SK-N-SH (cell line): ENCODE measurements around the gene ACSL1.

Experiments used
- CTCF ChIP-seq: fragments of 200-600 bp; sonication (generic); IDR thresholded peaks from 2 replicates; pipeline ENCODE4 v1.6.1; 2017; ENCODE audit warnings: antibody characterized with exemption, mild to moderate bottlenecking, moderate library complexity
- EP300 ChIP-seq, 2 experiments: IDR thresholded peaks; 2 replicates each; pipeline versions ENCODE4 v1.4.0 to v1.6.1; 2012; ENCODE audit warnings: borderline replicate concordance in 1 of 2, low read depth in 1 of 2, low read length in 1 of 2
- EZH2phosphoT487 ChIP-seq: fragments of 200-600 bp; sonication (generic); IDR thresholded peaks from 2 replicates; pipeline ENCODE4 v1.6.1; 2017; ENCODE audit warnings: low read depth, mixed run types, mild to moderate bottlenecking, antibody characterized with exemption, moderate library complexity, borderline replicate concordance
- GATA2 ChIP-seq: sonication (generic); formaldehyde crosslinking; IDR thresholded peaks from 2 replicates; pipeline ENCODE4 v1.5.0; 2020; ENCODE audit warnings: mild to moderate bottlenecking, missing genetic modification reagents
- IRF3 ChIP-seq: fragments of 150-350 bp; IDR thresholded peaks from 2 replicates; pipeline ENCODE4 v1.6.1; 2016; ENCODE audit warnings: mild to moderate bottlenecking, low read depth, low read length
- JUND ChIP-seq: IDR thresholded peaks from 2 replicates; pipeline ENCODE4 v1.4.0; 2012
- POLR2AphosphoS5 ChIP-seq: IDR thresholded peaks from 2 replicates; pipeline ENCODE4 v1.6.1; 2012; ENCODE audit warnings: low read depth, low read length
- RFX5 ChIP-seq: IDR thresholded peaks from 2 replicates; pipeline ENCODE4 v1.6.1; 2012; ENCODE audit warnings: mild to moderate bottlenecking, improper control_type of control experiment, low read length
- SMC3 ChIP-seq: IDR thresholded peaks from 2 replicates; pipeline ENCODE4 v1.6.1; 2012; ENCODE audit warnings: low read depth, low read length, improper control_type of control experiment
- TAF1 ChIP-seq: IDR thresholded peaks from 2 replicates; pipeline ENCODE4 v1.6.1; 2012; ENCODE audit warnings: low read depth, mild to moderate bottlenecking, low read length, moderate library complexity, borderline replicate concordance
- USF2 ChIP-seq: fragments of 150-350 bp; IDR thresholded peaks from 2 replicates; pipeline ENCODE4 v1.6.1; 2017; ENCODE audit warnings: antibody characterized with exemption, low read length, low read depth, borderline replicate concordance
- TF ChIP-seq, protein P1 (sequence below): IDR thresholded peaks from 2 replicates; pipeline ENCODE4 v1.4.0; 2012; ENCODE audit warnings: low read depth, borderline replicate concordance
- TF ChIP-seq, protein P2 (sequence below): IDR thresholded peaks from 2 replicates; pipeline ENCODE4 v1.6.1; 2012; ENCODE audit warnings: mild to moderate bottlenecking, low read depth, low read length, moderate library complexity
- TF ChIP-seq, protein P3 (sequence below): IDR thresholded peaks from 2 replicates; pipeline ENCODE4 v1.4.0; 2012; ENCODE audit warnings: low read depth

- TF ChIP-seq RFX5 (no peak), CTCF (no peak), POLR2AphosphoS5 (no peak), TAF1 (no peak), GATA2 (CRISPR knock-in tag) (no peak), IRF3 (no peak), EP300 (IDR thresholded peaks at IDR 0.05; ENCODE audit: borderline replicate concordance in 1 of 2, low read depth in 1 of 2, low read length in 1 of 2) (no peak), SMC3 (no peak), JUND (no peak), USF2 (no peak), EZH2phosphoT487 (no peak)
- TF ChIP-seq, protein P1, sequence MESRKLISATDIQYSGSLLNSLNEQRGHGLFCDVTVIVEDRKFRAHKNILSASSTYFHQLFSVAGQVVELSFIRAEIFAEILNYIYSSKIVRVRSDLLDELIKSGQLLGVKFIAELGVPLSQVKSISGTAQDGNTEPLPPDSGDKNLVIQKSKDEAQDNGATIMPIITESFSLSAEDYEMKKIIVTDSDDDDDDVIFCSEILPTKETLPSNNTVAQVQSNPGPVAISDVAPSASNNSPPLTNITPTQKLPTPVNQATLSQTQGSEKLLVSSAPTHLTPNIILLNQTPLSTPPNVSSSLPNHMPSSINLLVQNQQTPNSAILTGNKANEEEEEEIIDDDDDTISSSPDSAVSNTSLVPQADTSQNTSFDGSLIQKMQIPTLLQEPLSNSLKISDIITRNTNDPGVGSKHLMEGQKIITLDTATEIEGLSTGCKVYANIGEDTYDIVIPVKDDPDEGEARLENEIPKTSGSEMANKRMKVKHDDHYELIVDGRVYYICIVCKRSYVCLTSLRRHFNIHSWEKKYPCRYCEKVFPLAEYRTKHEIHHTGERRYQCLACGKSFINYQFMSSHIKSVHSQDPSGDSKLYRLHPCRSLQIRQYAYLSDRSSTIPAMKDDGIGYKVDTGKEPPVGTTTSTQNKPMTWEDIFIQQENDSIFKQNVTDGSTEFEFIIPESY, result no peak
- TF ChIP-seq, protein P2, sequence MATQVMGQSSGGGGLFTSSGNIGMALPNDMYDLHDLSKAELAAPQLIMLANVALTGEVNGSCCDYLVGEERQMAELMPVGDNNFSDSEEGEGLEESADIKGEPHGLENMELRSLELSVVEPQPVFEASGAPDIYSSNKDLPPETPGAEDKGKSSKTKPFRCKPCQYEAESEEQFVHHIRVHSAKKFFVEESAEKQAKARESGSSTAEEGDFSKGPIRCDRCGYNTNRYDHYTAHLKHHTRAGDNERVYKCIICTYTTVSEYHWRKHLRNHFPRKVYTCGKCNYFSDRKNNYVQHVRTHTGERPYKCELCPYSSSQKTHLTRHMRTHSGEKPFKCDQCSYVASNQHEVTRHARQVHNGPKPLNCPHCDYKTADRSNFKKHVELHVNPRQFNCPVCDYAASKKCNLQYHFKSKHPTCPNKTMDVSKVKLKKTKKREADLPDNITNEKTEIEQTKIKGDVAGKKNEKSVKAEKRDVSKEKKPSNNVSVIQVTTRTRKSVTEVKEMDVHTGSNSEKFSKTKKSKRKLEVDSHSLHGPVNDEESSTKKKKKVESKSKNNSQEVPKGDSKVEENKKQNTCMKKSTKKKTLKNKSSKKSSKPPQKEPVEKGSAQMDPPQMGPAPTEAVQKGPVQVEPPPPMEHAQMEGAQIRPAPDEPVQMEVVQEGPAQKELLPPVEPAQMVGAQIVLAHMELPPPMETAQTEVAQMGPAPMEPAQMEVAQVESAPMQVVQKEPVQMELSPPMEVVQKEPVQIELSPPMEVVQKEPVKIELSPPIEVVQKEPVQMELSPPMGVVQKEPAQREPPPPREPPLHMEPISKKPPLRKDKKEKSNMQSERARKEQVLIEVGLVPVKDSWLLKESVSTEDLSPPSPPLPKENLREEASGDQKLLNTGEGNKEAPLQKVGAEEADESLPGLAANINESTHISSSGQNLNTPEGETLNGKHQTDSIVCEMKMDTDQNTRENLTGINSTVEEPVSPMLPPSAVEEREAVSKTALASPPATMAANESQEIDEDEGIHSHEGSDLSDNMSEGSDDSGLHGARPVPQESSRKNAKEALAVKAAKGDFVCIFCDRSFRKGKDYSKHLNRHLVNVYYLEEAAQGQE, result no peak
- TF ChIP-seq, protein P3, sequence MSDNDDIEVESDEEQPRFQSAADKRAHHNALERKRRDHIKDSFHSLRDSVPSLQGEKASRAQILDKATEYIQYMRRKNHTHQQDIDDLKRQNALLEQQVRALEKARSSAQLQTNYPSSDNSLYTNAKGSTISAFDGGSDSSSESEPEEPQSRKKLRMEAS, result no peak
These were observed 19.1 kb downstream of the ACSL1 start for GRCh38 chr4:184806711-184807110.
